GM19467 (cell line): ENCODE measurements around the gene DCAF4.
A peak's percentile ranks its signal among the peaks of the same experiment; 100 is the strongest.

ENCODE experiments used
- ATAC-seq: cut with Tn5 transposase; IDR thresholded peaks from one replicate; pipeline ENCODE4 v1.9.1; 2021; ENCODE audit warnings: mild to moderate bottlenecking, moderate library complexity; ENCODE audit not compliant: unreplicated experiment

The DCAF4 gene

DNA sequence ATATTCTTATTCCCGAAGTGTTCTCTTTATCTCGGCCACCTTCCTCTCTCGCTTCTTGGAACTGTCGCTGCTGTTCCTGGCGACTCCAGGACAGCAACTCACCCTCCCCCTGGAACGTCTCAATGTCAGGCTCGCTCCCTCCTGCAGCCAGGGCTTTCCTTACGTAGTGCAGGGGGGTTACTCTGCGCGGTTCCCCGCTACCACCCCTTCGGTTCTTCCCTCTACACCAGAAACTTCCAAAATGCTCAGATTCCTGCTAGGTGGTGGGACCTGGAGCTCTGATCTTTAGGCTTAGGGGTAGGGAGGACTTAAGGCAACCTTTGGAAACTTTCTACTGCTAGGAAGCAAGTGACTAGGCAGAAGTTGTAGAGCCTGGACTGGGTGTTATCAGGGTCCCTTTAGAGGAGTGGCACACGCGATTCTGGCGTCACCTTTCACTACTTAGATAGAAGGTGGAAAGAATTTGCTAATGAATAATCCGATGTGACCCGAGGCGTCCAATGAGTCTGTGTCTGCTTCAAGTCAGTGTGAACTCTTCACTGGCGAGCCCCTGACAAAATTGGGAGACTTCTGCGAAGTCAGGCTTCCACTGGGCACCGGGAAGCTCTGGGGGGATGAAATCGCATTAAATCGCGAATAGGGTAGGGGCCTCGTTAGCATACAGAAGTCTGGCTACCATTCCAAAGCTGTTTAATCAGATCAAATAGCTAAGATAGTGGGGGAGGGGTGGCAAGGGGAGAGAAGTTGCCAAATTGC is 31.5 kb upstream of the DCAF4 start:
- no peak for ATAC-seq

DNA sequence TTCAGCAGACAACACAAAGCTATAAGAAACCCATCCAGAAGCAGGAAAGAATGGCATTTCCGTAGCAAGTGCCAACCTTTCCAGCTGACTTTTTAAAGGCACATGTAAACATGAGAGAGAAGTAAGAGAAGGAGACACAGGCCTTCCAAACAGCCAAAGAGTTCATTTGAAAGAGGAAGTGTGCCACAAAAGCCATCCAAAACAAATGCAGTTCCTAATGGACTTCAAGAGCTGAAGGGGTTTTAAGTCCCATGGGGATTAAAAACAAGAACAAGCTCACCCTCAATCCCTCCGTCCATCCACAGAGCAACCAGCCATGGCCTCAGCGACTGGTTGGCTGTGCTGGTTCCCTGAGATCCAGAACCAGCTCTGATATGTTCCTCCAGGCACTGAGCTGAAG is 27.8 kb upstream of the DCAF4 start:
- no peak for ATAC-seq

DNA sequence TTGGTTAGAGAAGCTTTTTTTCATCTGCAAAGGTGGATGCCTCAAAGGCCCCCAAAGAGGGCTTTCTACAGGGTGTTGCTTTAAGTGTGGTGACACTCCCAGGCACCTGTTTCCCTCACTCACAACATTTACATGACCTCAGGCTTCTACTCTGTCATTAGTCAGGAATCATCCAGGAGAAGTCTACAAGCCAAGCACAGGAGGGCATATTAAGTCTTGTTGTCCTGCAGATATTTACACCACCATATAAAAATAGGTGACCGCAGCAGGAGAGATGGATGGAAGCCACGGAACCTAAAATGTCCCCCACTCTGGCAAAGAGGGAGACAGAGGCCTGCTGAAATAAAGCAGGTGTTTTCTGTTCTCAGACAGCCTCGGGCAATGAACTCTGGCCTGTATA is 24.9 kb upstream of the DCAF4 start:
- ATAC-seq = no peak

DNA sequence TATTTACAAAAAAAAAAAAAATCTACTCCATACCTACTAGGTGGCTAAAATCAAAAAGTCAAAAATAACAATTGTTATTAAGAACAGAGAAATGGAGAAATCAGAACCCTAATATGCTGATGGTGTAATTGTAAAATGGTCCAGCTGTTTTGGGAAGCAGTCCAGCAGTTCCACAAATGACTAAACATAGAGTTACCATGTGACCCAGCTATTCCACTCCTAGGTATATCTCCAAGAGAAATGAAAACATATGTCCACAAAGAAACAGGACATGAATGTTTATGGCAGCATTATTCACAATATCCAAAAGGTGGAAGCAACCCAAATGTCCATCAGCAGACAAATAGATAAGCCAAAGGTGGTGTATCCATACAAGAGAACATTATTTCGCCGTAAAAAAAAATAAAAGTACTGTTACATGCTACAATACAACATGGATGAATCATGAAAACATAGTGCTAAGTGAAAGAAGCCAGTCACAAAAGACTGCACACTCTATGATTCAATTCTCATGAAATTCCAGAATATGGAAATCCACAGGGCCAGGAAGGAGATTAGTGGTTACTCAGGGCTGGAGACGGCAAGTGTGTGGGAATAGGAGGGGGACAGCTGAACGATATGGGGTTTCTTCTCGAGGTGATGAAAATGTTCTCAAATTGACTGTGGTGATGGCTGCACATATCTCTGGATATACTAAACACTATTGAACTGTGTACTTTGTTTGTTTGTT is 23.3 kb upstream of the DCAF4 start:
- no peak for ATAC-seq

DNA sequence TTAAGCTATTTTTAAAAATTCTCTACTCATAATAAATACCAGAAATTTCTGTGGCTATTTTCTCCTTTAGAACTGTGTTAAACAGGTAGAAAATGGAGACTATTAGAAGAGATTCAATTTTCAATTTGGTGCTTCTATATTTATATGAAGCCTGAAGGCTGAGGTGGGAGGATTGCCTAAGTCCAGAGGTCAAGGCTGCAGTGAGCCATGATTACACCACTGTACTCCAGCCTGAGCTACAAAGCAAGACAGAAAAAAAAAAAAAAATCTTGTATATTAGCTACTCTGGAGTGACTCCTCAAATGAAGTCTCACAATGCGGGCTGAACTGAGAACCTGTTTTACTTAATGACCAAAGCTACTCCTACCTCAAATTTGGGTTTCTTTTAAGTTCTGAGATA is 22.5 kb upstream of the DCAF4 start:
- ATAC-seq = no peak

DNA sequence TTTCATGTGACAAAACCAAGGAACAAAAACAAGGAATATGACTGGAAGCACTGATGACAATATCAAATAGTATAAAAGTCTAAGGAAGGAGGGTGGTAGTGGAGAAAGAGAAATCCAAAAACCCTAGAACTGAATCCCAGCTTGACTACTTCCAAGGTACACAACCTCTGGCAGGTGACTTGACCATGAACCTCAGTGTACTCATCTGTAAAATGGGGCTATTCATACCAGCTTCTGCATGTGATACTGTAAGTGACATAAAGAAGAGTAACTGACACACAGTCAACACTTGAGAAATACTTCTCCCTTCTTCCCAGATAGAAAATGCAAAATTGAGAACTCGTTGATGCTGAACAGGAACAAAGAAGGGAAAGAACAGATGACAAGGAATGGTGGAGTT is 22.0 kb upstream of the DCAF4 start:
- no peak for ATAC-seq

DNA sequence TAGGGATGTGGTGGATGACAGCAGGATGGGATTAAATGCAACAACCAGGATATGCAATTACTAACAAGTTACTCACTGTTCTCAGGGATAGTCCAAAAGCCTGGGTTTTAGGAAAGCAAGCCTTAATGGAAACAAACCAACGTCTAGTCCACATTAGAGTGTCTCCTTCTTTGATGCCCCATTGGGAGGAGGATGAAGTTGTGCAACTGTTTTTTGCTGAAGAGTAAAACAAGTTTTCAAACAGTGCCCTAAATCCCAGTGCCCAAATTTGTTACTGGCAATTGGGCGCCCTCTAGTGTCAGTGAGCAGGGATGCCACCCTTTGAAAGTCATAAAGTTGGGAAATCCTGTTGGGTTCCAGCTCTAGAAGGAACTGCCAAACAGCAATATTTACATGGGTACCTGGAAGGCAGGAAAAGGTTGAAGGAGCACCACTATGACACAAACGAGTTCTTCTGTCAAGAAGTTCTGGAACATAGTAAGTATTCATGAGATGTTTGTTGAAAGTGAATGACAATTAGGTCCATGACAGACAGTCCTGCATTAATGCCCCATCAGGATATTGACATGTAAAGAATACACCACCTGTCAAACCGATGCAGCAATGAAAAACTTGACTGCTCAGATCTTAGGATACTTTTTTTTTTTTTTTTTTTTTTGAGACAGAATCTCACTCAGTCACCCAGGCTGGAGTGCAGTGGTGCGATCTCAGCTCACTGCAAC is 21.3 kb upstream of the DCAF4 start:
- ATAC-seq = no peak

DNA sequence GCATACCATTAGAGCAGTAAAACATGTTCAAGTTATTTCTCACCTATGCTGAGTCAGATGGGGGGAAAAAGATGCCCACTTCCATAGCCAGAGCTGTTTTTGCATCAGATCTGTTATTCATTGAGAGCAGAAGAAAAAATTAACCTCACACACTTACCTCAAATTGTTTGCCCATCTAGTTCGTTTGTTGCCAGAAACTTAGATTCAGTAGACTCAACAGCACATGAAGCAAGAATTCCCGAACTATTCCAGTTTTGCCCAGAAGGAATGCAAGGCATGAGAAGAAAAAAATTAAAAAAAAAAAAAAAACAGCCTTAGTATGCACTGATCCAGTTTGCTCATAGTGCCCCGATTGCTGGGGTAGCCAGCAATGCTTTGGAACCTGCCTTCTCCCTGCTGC is 19.9 kb upstream of the DCAF4 start:
- no peak for ATAC-seq

DNA sequence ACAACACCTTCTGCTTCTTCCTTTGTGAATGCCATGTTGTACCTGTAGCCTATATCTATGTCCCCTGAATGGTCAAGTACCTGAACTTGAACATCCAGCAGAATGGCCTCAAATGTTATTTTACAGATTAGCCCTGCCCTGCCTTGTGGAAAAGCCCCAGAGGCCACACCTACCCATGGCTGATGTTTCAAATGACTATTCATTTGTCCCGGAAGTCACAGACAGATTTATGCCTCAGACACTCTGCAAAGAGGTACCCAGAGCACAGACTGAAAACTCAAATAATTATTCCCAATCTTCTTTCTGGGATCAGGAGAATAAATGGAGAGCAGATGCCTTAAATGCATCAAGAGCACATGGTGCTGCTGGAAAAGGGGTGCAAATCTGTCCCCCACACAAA is 19.4 kb upstream of the DCAF4 start:
- no peak for ATAC-seq

DNA sequence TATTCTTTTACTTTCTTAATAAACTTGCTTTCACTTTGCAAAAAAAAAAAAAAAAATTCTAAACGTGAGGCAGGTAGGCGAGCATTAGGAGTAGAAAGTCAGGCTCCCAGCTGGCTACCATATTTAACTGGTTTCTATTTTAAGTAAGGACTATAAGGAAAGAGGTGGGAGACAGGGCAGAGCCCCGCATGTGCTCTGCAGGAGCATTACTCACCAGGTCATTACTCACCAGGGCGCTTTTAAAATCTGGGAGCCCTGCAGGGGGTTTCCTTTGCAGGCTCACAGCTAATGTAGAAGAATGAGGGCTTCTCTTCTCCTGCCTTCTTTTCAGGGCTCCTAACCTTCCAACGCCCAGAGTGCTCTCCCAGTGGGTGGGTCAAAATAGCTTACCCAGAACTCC is 18.4 kb upstream of the DCAF4 start:
- no peak for ATAC-seq

DNA sequence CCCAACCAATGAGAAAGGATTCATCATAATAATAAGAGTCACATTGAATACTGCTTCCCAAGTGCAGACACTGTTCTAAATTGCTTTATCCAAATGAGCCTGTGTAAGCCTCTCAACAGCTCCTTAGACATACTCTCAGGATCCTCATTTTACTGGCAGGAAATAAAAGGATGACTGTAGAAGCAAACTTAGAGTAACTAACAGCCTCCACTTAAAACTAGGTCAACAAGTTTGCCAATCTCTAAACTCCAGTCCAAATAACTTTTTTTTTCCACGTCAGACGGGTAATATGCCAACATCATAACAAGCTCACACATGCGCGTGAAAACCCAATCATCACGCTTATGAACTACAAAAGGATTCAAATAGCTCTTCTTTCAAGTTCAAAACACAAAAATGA is 17.1 kb upstream of the DCAF4 start:
- no peak for ATAC-seq

DNA sequence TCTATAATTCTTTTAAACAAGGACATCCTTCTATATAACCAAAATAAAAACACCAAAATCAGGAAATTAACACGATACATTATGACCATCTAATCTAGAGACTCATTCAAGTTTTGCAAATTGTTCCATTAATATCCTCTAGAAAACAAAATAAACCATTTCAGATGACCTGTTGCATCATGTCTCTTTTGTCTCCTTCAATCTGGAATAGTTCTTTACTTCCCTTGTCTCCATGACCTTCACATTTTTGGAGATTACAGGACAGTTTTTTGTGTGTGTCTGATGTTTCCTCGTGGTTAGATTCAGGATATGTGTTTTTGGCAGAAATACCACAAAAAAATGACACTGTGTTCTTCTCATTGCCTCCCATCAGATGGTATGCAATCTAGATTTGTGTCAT is 12.5 kb upstream of the DCAF4 start:
- no peak for ATAC-seq

DNA sequence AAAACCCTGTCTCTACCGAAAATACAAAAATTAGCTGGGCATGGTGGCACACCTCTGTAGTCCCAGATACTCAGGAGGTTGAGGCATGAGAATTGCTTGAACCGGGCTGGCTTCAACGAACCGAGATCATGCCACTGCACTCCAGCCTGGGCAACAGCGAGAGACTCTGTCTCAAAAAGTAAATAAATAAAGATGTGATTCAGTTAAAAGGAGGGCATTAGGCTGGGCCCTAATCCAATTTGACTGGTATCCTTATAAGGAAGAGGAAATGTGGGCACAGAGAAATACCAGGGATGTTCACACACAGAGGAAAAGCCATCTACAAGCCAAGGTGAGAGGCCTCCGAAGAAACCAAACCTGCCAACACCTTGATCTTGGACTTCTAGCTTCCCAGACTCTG is 10.1 kb upstream of the DCAF4 start:
- ATAC-seq = no peak

DNA sequence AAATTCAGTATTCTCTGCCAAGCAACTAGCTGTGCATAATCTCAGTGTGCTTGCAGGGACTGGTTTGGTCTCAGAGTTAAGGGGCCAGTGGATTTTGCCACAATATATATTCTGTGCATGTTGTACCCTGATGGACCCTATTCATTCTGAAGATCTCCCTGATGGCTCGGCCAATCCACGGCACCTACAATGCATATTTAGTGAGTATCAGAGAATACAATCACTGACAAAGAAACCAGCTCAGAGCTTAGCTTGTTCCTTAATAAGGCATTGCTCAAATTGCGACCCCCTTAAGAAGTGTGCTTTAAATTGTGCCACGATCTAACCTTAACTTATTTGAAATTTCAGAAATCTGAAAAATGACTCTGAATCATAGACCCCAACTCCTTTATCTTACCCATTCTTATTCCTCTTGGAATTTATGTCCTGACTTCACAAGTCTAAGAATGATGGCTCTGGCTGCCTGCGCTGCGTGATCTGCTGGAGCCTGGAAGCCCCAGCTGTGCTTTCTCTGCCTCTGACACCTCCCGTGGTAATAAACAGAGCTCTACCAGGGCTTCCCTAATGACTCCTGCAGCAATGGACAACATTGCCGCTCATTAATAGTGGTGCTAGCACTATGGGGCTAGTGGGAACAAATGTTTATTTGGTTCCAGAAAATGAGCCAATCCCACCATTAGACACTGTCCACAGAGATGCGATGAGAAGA is 9.0 kb upstream of the DCAF4 start:
- ATAC-seq = no peak

DNA sequence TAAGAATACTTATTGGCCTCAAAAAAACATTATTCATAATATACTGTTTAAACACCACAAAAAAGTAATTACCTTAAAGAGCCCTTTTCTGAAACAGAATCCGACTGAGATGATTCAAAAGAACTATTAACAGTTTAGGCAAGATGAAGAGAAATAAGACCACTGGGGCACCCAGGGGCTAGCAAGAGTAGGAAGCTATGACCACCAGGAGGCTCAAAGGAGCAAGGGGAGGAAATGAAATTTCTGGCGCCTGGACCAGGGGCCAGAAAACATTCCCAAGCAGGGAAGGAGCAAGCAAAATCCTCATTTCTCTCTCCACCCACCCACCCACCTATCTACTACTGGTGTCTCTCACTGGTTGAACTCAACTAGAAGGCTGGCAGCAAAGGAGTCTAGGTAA is 6.3 kb upstream of the DCAF4 start:
- no peak for ATAC-seq

DNA sequence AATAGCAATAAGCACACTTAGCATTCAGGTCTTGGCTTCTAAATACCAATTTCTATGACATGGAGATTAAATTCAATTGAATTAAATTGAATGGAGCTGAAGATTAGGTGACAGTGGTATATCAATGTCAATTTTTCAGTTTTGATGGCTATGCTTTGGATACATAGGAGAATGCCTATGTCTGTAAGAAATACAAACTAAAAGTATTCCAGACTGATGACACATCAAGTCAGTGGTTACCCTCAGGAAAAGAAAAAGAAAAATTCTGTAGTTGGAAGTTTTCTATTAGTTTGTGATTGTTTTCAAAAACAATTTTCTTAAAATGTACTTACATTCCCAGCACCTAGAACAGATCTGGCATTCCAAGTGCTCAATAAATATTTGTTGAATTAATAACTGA is 4.9 kb upstream of the DCAF4 start:
- no peak for ATAC-seq

DNA sequence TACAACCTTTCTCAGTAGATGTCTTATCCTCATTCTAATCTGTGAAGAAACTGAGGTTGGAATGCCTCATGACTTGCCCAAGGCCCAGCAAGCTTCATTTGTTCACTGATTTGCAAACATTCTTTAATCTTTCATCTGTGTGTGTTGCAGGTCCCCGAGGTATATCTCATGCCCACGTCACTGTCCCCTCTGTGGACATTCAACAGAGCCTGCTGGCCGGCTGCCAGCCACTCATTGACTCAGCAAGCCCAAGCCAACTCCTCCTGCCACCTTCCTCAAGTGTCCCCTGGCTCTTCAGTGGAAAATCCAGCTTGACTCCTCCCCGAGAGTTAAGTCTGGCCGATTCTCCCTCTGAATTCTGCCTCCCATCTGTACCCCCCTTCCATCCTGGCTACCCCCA is 1.9 kb upstream of the DCAF4 start:
- no peak for ATAC-seq

DNA sequence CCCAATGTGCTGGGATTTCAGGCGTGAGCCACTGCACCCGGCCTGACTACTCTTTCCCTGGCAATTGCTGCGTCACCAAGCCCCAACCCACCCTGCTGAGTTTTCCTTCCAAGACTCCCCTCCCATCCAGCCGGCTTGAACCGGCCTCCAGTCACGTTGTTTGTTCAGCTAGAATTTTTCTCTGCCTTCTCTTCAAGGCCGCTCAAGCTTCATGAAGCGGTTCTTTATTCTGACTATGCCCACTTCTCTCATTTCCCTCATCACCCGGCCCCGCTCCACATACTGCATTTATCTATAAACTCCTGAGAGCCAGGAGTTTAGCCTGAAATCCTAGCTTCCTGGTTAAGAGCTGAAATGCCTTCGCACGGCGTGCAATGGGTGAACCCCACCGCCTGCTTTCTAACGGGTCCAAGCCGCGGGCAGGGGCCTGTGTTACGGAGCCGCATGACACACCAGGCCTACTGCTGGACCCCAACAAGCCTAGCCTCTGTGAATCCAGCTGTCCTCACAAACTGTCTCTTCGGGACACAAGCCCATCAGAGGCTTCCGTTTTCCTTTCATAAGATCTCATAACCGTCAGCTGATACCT is 999 bp upstream of the DCAF4 start:
- no peak for ATAC-seq

DNA sequence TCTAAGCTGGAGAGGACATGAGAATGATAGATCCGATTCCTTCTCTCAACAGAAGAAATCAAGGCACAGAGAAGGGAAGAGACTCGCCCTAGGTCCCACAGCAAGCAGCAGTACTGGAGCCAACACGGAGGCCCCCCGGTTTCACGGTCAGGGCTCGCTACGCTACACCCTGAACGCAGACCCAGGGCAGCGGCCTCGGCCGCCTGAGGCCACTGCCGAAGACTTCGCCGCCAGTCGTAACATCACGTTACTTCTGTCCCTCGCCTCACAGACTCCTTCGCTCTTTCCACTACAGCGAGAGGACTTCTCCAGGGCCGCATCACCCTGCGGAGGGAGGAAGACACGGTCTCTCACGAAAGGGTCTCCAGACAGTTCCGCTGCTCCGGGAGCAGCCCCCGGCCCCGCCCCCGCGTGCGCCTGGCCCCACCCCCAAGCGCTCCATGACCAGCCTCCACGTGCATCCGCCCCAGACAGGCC is 411 bp upstream of the DCAF4 start:
- peak; percentile 12 for ATAC-seq

DNA sequence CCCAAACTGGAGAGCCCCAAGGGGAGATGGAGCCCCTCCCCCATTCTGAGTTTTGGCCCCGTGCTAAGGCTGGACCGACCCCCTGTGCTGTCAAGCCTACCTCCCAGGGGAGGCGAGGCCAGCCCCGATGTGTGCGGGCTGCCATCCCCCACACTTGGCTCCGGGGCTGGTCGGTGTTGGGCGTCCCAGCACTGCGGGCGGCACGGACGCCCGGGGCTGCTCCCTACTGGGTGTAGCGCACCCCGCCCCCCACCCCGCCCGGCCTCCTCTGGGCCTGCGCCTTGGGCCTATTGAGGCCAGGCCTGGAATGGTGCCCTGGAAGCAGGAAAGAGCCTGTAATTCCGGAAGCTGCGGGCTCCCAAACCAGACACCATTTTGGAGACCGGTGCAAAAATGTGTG is 2.6 kb downstream of the DCAF4 start:
- ATAC-seq = no peak
